H1 (cell line): Measurements from ENCODE around the gene POU2F2. TPM values are rescaled to one million over a fixed set of nuclear protein-coding genes. Genes with fewer than 3 reads are reported as not detected.

ENCODE experiments used
- CTCF ChIA-PET: fragments of 300-600 bp; sonication (Branson Sonifier 250); formaldehyde crosslinking; loops from one replicate; lab custom pipeline; 2021; ENCODE audit not compliant: partially characterized antibody; lab: Charles Lee
- POLR2A ChIA-PET: fragments of 300-600 bp; sonication (Branson Sonifier 250); formaldehyde crosslinking; loops from one replicate; lab custom pipeline; 2021; ENCODE audit warnings: inconsistent platforms; ENCODE audit not compliant: partially characterized antibody; lab: Charles Lee
- DNase-seq, 2 experiments: peaks; one replicate each; pipeline versions ENCODE4 v3.0.0 to v3.0.0-alpha.2; 2010 to 2022; ENCODE audit warnings: low spot score in 2 of 2, low read depth in 1 of 2, mixed read lengths in 1 of 2
- FAIRE-seq: peaks from 2 replicates; lab custom pipeline; 2011; peaks lifted over from hg19 to GRCh38; lab: Jason Lieb, UNC
- H2AFZ ChIP-seq: 2 replicates; pipeline ENCODE4 v1.8.1; 2012; ENCODE audit warnings: low read length, inconsistent platforms
- H2AK5ac ChIP-seq: 2 replicates; pipeline ENCODE4 v1.6.1; 2013; ENCODE audit warnings: low read depth, low read length
- H2BK120ac ChIP-seq: replicated peaks from 2 replicates; pipeline ENCODE3; 2013; ENCODE audit warnings: low read depth, low read length, inconsistent platforms
- H2BK12ac ChIP-seq: 2 replicates; pipeline ENCODE4 v1.6.1; 2013; ENCODE audit warnings: low read depth, low read length
- H2BK15ac ChIP-seq: 2 replicates; pipeline ENCODE4 v1.6.1; 2013; ENCODE audit warnings: low read length
- H2BK20ac ChIP-seq: 2 replicates; pipeline ENCODE4 v1.6.1; 2013; ENCODE audit warnings: low read length
- H2BK5ac ChIP-seq: 2 replicates; pipeline ENCODE4 v1.6.1; 2013; ENCODE audit warnings: low read depth, low read length
- H3K14ac ChIP-seq: 2 replicates; pipeline ENCODE4 v1.6.1; 2013; ENCODE audit warnings: inconsistent platforms; ENCODE audit not compliant: insufficient read length
- H3K18ac ChIP-seq: 2 replicates; pipeline ENCODE4 v1.6.1; 2013; ENCODE audit warnings: low read length; ENCODE audit errors: extremely low read depth
- H3K23ac ChIP-seq: 2 replicates; pipeline ENCODE4 v1.6.1; 2013; ENCODE audit warnings: inconsistent platforms; ENCODE audit not compliant: insufficient read length
- H3K23me2 ChIP-seq: 2 replicates; pipeline ENCODE4 v1.6.1; 2013; ENCODE audit warnings: low read depth, low read length
- H3K27ac ChIP-seq: 2 replicates; pipeline ENCODE4 v1.6.1; 2011; ENCODE audit warnings: low read depth, low read length, inconsistent platforms
- H3K27me3 ChIP-seq, 4 experiments: replicated peaks in 1 of 4; 1 replicate in 1 of 4; 2 replicates in 3 of 4; pipeline versions ENCODE4 v1.6.1 to v1.8.1; 2011 to 2013; ENCODE audit warnings: low read length in 3 of 4, mild to moderate bottlenecking in 3 of 4, inconsistent platforms in 2 of 4, mixed read lengths in 2 of 4, moderate library complexity in 1 of 4; ENCODE audit not compliant: control insufficient read depth in 3 of 4, insufficient read depth in 3 of 4; ENCODE audit errors: extremely low read depth in 1 of 4
- H3K36me3 ChIP-seq, 4 experiments: 2 replicates each; pipeline versions ENCODE4 v1.6.1 to v1.8.1; 2011 to 2013; ENCODE audit warnings: mild to moderate bottlenecking in 4 of 4, low read length in 3 of 4, moderate library complexity in 2 of 4, control low read depth in 1 of 4, inconsistent platforms in 1 of 4; ENCODE audit not compliant: insufficient read depth in 4 of 4, control insufficient read depth in 2 of 4
- H3K4ac ChIP-seq: replicated peaks from 2 replicates; pipeline ENCODE3; 2013; ENCODE audit warnings: low read length, low read depth, mixed read lengths, inconsistent platforms; ENCODE audit not compliant: insufficient read length
- H3K4me1 ChIP-seq, 4 experiments: replicated peaks in 1 of 4; 1 replicate in 1 of 4; 2 replicates in 3 of 4; pipeline versions ENCODE4 v1.6.1 to v1.8.1; 2011 to 2013; ENCODE audit warnings: low read length in 3 of 4, inconsistent platforms in 2 of 4, mixed read lengths in 1 of 4; ENCODE audit not compliant: insufficient read depth in 4 of 4, control insufficient read depth in 3 of 4
- H3K4me2 ChIP-seq, 2 experiments: 2 replicates each; pipeline versions ENCODE4 v1.6.1 to v1.8.1; 2011 to 2013; ENCODE audit warnings: low read depth in 2 of 2, low read length in 2 of 2, control low read depth in 1 of 2, inconsistent platforms in 1 of 2, mild to moderate bottlenecking in 1 of 2; ENCODE audit not compliant: insufficient read depth in 1 of 2
- H3K4me3 ChIP-seq, 4 experiments: fragments of 200-600, 300-600 bp in 1 of 4; sonication (generic), shearing (Covaris generic), sonication (Bioruptor Twin) in 1 of 4; 2 replicates each; pipeline versions ENCODE4 v1.5.1 to v1.8.1; 2011 to 2016; ENCODE audit warnings: low read length in 4 of 4, low read depth in 3 of 4, control low read depth in 2 of 4, inconsistent platforms in 2 of 4, mild to moderate bottlenecking in 2 of 4, mixed read lengths in 1 of 4, moderate library complexity in 1 of 4; ENCODE audit not compliant: insufficient read depth in 2 of 4; ENCODE audit errors: extremely low read depth in 1 of 4
- H3K56ac ChIP-seq: replicated peaks from 2 replicates; pipeline ENCODE3; 2013; ENCODE audit warnings: low read depth, mild to moderate bottlenecking, mixed read lengths, low read length, inconsistent platforms; ENCODE audit not compliant: insufficient read length
- H3K79me1 ChIP-seq: 2 replicates; pipeline ENCODE4 v1.6.1; 2013; ENCODE audit warnings: low read depth, low read length, control low read depth
- H3K79me2 ChIP-seq, 2 experiments: 2 replicates each; pipeline versions ENCODE4 v1.6.1 to v1.8.1; 2012 to 2013; ENCODE audit warnings: low read length in 2 of 2, mild to moderate bottlenecking in 2 of 2, inconsistent platforms in 1 of 2; ENCODE audit not compliant: insufficient read depth in 2 of 2, control insufficient read depth in 1 of 2
- H3K9ac ChIP-seq, 4 experiments: replicated peaks in 1 of 4; 1 replicate in 1 of 4; 2 replicates in 3 of 4; pipeline versions ENCODE4 v1.6.1 to v1.8.1; 2011 to 2013; ENCODE audit warnings: low read depth in 3 of 4, low read length in 3 of 4, control low read depth in 2 of 4, mild to moderate bottlenecking in 2 of 4, moderate library complexity in 2 of 4, inconsistent platforms in 1 of 4; ENCODE audit errors: extremely low read depth in 1 of 4
- H3K9me3 ChIP-seq, 2 experiments: 2 replicates each; pipeline versions ENCODE4 v1.6.1 to v1.8.1; 2012 to 2013; ENCODE audit warnings: mild to moderate bottlenecking in 2 of 2, moderate library complexity in 2 of 2, control low read depth in 1 of 2, inconsistent platforms in 1 of 2, low read depth in 1 of 2, low read length in 1 of 2, mixed read lengths in 1 of 2; ENCODE audit not compliant: insufficient read depth in 2 of 2
- H4K20me1 ChIP-seq, 2 experiments: replicated peaks in 1 of 2; 2 replicates each; pipeline versions ENCODE3 to v1.8.1; 2011 to 2013; ENCODE audit warnings: inconsistent platforms in 2 of 2, low read length in 2 of 2, mild to moderate bottlenecking in 1 of 2; ENCODE audit not compliant: insufficient read depth in 2 of 2, control insufficient read depth in 1 of 2
- H4K5ac ChIP-seq: 2 replicates; pipeline ENCODE4 v1.6.1; 2013; ENCODE audit warnings: low read length, low read depth, mixed read lengths, inconsistent platforms; ENCODE audit not compliant: insufficient read length
- H4K8ac ChIP-seq: 2 replicates; pipeline ENCODE4 v1.8.0; 2013; ENCODE audit warnings: mild to moderate bottlenecking, moderate library complexity, low read length, inconsistent platforms; ENCODE audit not compliant: insufficient read depth; ENCODE audit errors: extremely low read depth
- H4K91ac ChIP-seq: replicated peaks from 2 replicates; pipeline ENCODE3; 2013; ENCODE audit warnings: low read length, mixed read lengths, inconsistent platforms; ENCODE audit not compliant: insufficient read length
- ATF2 ChIP-seq: IDR thresholded peaks from 2 replicates; pipeline ENCODE4 v1.6.1; 2012; ENCODE audit warnings: low read length, inconsistent platforms
- CTCF ChIP-seq, 3 experiments: IDR thresholded peaks; 1 replicate in 2 of 3; 2 replicates in 1 of 3; pipeline versions ENCODE4 v1.5.1 to v1.6.1; 2011; ENCODE audit warnings: low read length in 3 of 3, mild to moderate bottlenecking in 3 of 3, inconsistent platforms in 2 of 3, low read depth in 1 of 3, moderate library complexity in 1 of 3; ENCODE audit not compliant: insufficient read depth in 1 of 3; ENCODE audit errors: control extremely low read depth in 1 of 3
- EZH2 ChIP-seq: fragments of 200-600 bp; sonication (generic); IDR thresholded peaks from 2 replicates; pipeline ENCODE4 v1.7.1; 2012; ENCODE audit warnings: low read depth, mild to moderate bottlenecking, moderate library complexity, low read length, inconsistent platforms; ENCODE audit not compliant: severe bottlenecking
- KDM4A ChIP-seq: IDR thresholded peaks from one replicate; pipeline ENCODE4 v1.7.1; 2012; ENCODE audit warnings: low read depth, mild to moderate bottlenecking, moderate library complexity, low read length, inconsistent platforms; ENCODE audit not compliant: severe bottlenecking
- SAP30 ChIP-seq: fragments of 300-600 bp; sonication (generic); IDR thresholded peaks from 2 replicates; pipeline ENCODE4 v1.7.1; 2012; ENCODE audit warnings: low read length, moderate library complexity, mild to moderate bottlenecking, inconsistent platforms; ENCODE audit not compliant: insufficient read depth, insufficient replicate concordance
- WGBS, 2 experiments: shearing (Covaris generic) in 1 of 2; methylation state at CpG; one replicate each; pipeline versions ENCODE4 v1.1.6 to v1.1.7; 2013 to 2015; ENCODE audit warnings: low lambda C conversion rate in 2 of 2, mixed read lengths in 2 of 2, inconsistent platforms in 1 of 2, low coverage in 1 of 2, missing lambda C conversion rate in 1 of 2; ENCODE audit not compliant: insufficient replicate concordance in 2 of 2, insufficient coverage in 1 of 2, insufficient read length in 1 of 2; ENCODE audit errors: extremely low coverage in 1 of 2, missing lambda C conversion rate in 1 of 2; 5-methylcytosine and 5-hydroxymethylcytosine counted together
- polyA plus RNA-seq, 7 experiments: library from polyadenylated mRNA; depleted of rRNA in 3 of 7; stranded (reverse) in 5 of 7; unstranded in 2 of 7; fragments of >200 nt in 5 of 7; fragments of 200-250 nt in 2 of 7; gene quantifications; 1 replicate in 5 of 7; 2 replicates in 1 of 7; 4 replicates in 1 of 7; pipeline versions ENCODE4 v1.2.1 to v1.2.3, GENCODE V29; 2011 to 2013; ENCODE audit warnings: missing spikeins in 2 of 7, mixed read lengths in 2 of 7
- total RNA-seq: library from RNA; stranded (reverse); fragmentation: NEBNext Ultra II Directional; extraction: Animal tissue kit (Norgen Biotek cat#: 25700); gene quantifications from 2 replicates; pipeline ENCODE4 v1.2.1, GENCODE V29; 2021

Gene POU2F2
- total and polyA plus RNA-seq, 2 of the 8 experiments (the other 6 are each of a cell fraction or from before 2014, with no cell fraction given), result 5.0 to 6.1 TPM

GRCh38 chr19:42068756-42069571 lies 63.3 kb downstream of the POU2F2 start:
- H3K14ac ChIP-seq, result no peak overlapping the region
- no peak overlapping the region for H4K8ac ChIP-seq
- DNase-seq (peak in 1 of 2 experiments; percentile 58), FAIRE-seq (no peak)
- no peak overlapping the region for H3K56ac ChIP-seq
- H2BK5ac ChIP-seq, result peak overlapping the region; percentile 66; the same call in 1 of the 2 replicates
- no peaks in the 10 kb centered on the region for H3K27me3 ChIP-seq
- H3K9me3 ChIP-seq, result no peaks in the 10 kb centered on the region
- H3K4ac ChIP-seq, result no peak overlapping the region
- peaks cover 2 to 18% (median 12%) of the 10 kb centered on the region in 4 experiments; a peak in 7 of 8 replicates for H3K36me3 ChIP-seq
- peak overlapping the region; percentile 25; the same call in 1 of the 2 replicates for H3K18ac ChIP-seq
- H2AFZ ChIP-seq, result no peak overlapping the region
- H2BK20ac ChIP-seq, result 0 out of 2 replicates have a peak overlapping the region, but pooled peaks have one; percentile 48
- no peak overlapping the region for H4K5ac ChIP-seq
- H2BK15ac ChIP-seq, result 0 out of 2 replicates have a peak overlapping the region, but pooled peaks have one; percentile 16
- peaks cover 0 to 18% (median 6%) of the 10 kb centered on the region in 4 experiments; a peak in 6 of 7 replicates for H3K4me1 ChIP-seq
- ChIA-PET POLR2A (interaction anchor here (0.7 to 1.8 kb wide), 5 partner anchors 12 to 233 kb away, joined by 3 to 6 read pairs (median 3); partner anchors contain the start of gene RPS19), CTCF (interaction anchor here (0.9 to 1.5 kb wide), 3 partner anchors 34 to 41 kb away, joined by 3 read pairs; no protein-coding TSS in a partner anchor)
- H3K9ac ChIP-seq, result peak overlapping the region in 3 of 4 experiments; percentile 25 to 53 (median 43); a peak in 4 of 7 replicates
- no peak overlapping the region for H3K27ac ChIP-seq
- H2BK120ac ChIP-seq, result no peak overlapping the region
- peaks cover 12% of the 10 kb centered on the region for H3K79me1 ChIP-seq
- H3K79me2 ChIP-seq, result peaks cover 0 to 23% of the 10 kb centered on the region in 2 experiments; a peak in 2 of 4 replicates
- WGBS, 2 experiments, result 11 to 80% methylated on average over 1 to 16 of the region's 29 CpGs
- no peak overlapping the region for H2AK5ac ChIP-seq
- 0 out of 2 replicates have a peak overlapping the region, but pooled peaks have one; percentile 14 for H2BK12ac ChIP-seq
- peak overlapping the region; percentile 95 to 98 for H3K4me2 ChIP-seq
- no peak overlapping the region for H4K91ac ChIP-seq
- peaks cover 2 to 11% of the 10 kb centered on the region in 2 experiments for H4K20me1 ChIP-seq
- H3K23ac ChIP-seq, result no peak overlapping the region
- H3K4me3 ChIP-seq, result peak overlapping the region; percentile 54 to 83 (median 70)
- H3K23me2 ChIP-seq, result peaks cover 15% of the 10 kb centered on the region; the same call in 1 of the 2 replicates
- no peak for TF ChIP-seq SAP30
- no peak for TF ChIP-seq KDM4A
- no peak for TF ChIP-seq ATF2
- TF ChIP-seq EZH2, result no peak
- no peak for TF ChIP-seq CTCF (IDR thresholded peaks at IDR 0.05; ENCODE audit: control extremely low read depth in 1 of 3, insufficient read depth in 1 of 3, low read depth in 1 of 3, low read length in 3 of 3)
